Keratinocyte (primary cell): Measurements from ENCODE around the gene WFDC1.

ENCODE experiments used
- CTCF ChIP-seq, 3 experiments: IDR thresholded peaks in 1 of 3; conservative IDR thresholded peaks in 1 of 3; optimal IDR thresholded peaks in 1 of 3; 2 replicates in 2 of 3; 3 replicates in 1 of 3; pipeline versions ENCODE3 to v1.5.1; 2011; ENCODE audit warnings: low read length in 3 of 3, mild to moderate bottlenecking in 3 of 3, moderate library complexity in 2 of 3, control low read depth in 1 of 3, inconsistent platforms in 1 of 3; ENCODE audit not compliant: insufficient read depth in 2 of 3; ENCODE audit errors: extremely low read depth in 1 of 3
- EZH2 ChIP-seq: IDR thresholded peaks from one replicate; pipeline ENCODE4 v1.6.1; 2012; ENCODE audit warnings: inconsistent platforms, mild to moderate bottlenecking, low read length, moderate library complexity

GRCh38 chr16:84260766-84261554 is 33.7 kb upstream of the WFDC1 start:
- TF ChIP-seq EZH2 (no peak), CTCF (optimal IDR thresholded peaks at IDR 0.05 in 1 of 3, IDR thresholded peaks at IDR 0.05 in 1 of 3, conservative IDR thresholded peaks at IDR 0.05 in 1 of 3; ENCODE audit: extremely low read depth in 1 of 3, insufficient read depth in 2 of 3, low read length in 3 of 3) (no peak)
